Activated CD4-positive, alpha-beta T cell treated with anti-CD3 and anti-CD28 coated beads, Interleukin-2, amount 10 ng/mL, durations not matched to agents 7 days and 5 days (primary cell): ENCODE measurements around the gene TDRD7. TPM values are rescaled to one million over a fixed set of nuclear protein-coding genes. Genes with fewer than 3 reads are reported as not detected.
A peak's percentile ranks its signal among the peaks of the same experiment; 100 is the strongest.

Experiments
- CTCF ChIA-PET: fragments of 350-600 bp; sonication (Branson Sonifier 250); formaldehyde crosslinking; loops from one replicate; lab custom pipeline; 2021; ENCODE audit warnings: antibody characterized with exemption; lab: Charles Lee
- POLR2A ChIA-PET: fragments of 350-600 bp; sonication (Branson Sonifier 250); formaldehyde crosslinking; loops from one replicate; lab custom pipeline; 2021; ENCODE audit warnings: antibody characterized with exemption; lab: Charles Lee
- DNase-seq: peaks from one replicate; pipeline ENCODE4 v3.0.0-alpha.2; 2020
- H3K27ac Mint-ChIP-seq: one replicate; pipeline ENCODE4 v1.8.0; 2021; ENCODE audit warnings: mild to moderate bottlenecking, moderate library complexity, mixed read lengths
- H3K27me3 Mint-ChIP-seq: one replicate; pipeline ENCODE4 v1.8.0; 2021; ENCODE audit warnings: mixed read lengths
- H3K36me3 Mint-ChIP-seq: one replicate; pipeline ENCODE4 v1.8.0; 2021; ENCODE audit warnings: low read depth, mixed read lengths
- H3K4me1 Mint-ChIP-seq: one replicate; pipeline ENCODE4 v1.8.0; 2021; ENCODE audit warnings: mixed read lengths
- H3K4me3 Mint-ChIP-seq: one replicate; pipeline ENCODE4 v1.8.0; 2021; ENCODE audit warnings: mild to moderate bottlenecking, moderate library complexity, mixed read lengths
- H3K9me3 Mint-ChIP-seq: one replicate; pipeline ENCODE4 v1.8.0; 2021; ENCODE audit warnings: mixed read lengths
- total RNA-seq, 2 experiments: library from RNA; stranded (reverse); gene quantifications; one replicate each; pipeline ENCODE4 v1.2.3, GENCODE V29; 2021

Gene TDRD7, protein sequence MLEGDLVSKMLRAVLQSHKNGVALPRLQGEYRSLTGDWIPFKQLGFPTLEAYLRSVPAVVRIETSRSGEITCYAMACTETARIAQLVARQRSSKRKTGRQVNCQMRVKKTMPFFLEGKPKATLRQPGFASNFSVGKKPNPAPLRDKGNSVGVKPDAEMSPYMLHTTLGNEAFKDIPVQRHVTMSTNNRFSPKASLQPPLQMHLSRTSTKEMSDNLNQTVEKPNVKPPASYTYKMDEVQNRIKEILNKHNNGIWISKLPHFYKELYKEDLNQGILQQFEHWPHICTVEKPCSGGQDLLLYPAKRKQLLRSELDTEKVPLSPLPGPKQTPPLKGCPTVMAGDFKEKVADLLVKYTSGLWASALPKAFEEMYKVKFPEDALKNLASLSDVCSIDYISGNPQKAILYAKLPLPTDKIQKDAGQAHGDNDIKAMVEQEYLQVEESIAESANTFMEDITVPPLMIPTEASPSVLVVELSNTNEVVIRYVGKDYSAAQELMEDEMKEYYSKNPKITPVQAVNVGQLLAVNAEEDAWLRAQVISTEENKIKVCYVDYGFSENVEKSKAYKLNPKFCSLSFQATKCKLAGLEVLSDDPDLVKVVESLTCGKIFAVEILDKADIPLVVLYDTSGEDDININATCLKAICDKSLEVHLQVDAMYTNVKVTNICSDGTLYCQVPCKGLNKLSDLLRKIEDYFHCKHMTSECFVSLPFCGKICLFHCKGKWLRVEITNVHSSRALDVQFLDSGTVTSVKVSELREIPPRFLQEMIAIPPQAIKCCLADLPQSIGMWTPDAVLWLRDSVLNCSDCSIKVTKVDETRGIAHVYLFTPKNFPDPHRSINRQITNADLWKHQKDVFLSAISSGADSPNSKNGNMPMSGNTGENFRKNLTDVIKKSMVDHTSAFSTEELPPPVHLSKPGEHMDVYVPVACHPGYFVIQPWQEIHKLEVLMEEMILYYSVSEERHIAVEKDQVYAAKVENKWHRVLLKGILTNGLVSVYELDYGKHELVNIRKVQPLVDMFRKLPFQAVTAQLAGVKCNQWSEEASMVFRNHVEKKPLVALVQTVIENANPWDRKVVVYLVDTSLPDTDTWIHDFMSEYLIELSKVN
- 10 to 100 TPM; 18.1 to 19.5 TPM for total RNA-seq

DNA sequence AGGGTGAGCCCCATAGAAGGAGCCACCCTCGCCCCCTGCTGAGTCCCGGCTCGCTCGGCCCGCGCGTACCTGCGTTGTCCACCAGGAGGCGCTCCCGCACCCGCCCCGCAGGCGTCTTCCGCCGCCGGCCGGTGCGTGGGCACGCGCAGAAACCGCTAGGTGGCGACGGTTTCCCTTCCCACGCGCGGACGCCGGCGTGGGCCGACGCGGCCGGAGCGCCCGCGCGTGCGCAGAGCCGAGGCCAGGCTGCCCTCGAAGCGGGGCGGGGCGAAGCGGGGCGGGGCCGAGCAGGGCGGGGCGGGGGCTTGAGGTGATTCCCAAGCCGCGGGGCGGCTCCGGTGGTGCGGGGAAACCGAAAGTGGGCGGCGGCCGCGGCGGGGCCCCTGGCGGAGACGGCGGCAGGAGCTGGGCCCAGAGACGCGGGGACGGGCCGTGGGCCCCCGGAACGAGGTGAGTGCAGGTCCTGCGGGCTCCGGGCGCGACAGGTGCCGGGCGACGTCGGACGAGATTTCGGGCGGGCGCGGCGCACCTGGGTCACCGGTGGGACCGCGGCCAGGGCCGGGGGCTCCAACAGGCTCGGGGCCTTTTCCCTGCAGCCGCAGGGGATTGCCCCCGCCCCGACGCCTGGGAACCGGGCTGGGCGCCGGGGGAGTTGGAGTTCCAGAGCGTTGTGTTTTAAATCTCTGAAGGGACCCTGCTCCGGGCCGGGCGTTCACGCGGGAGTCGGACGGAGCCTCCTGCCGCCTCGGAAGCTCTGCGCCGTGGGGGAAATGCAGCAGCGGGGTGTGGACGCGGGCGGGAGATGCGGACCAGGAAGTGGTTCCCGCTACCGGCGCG, at the start of gene TDRD7:
Gene TDRD7, plus strand, starts transcription at position 308 of the 837 bp plus-strand sequence. CDS start 16,370 bp downstream, outside the sequence.
- DNase-seq: peak; percentile 87
- ChIA-PET POLR2A (no interaction called here), CTCF (interaction anchor here (0.6 to 3.3 kb wide), 13 partner anchors 10 to 207 kb away, joined by 3 to 17 read pairs (median 4); no protein-coding TSS in a partner anchor)
- Mint-ChIP-seq H3K4me3 (peak within 1 kb of the TSS; percentile 85), H3K27ac (peak within 1 kb of the TSS; percentile 52), H3K36me3 (peaks cover 3% of the 10 kb centered on the region), H3K27me3 (peaks cover 35% of the 10 kb centered on the region), H3K9me3 (peaks cover 5% of the 10 kb centered on the region), H3K4me1 (peaks cover 34% of the 10 kb centered on the region)

DNA sequence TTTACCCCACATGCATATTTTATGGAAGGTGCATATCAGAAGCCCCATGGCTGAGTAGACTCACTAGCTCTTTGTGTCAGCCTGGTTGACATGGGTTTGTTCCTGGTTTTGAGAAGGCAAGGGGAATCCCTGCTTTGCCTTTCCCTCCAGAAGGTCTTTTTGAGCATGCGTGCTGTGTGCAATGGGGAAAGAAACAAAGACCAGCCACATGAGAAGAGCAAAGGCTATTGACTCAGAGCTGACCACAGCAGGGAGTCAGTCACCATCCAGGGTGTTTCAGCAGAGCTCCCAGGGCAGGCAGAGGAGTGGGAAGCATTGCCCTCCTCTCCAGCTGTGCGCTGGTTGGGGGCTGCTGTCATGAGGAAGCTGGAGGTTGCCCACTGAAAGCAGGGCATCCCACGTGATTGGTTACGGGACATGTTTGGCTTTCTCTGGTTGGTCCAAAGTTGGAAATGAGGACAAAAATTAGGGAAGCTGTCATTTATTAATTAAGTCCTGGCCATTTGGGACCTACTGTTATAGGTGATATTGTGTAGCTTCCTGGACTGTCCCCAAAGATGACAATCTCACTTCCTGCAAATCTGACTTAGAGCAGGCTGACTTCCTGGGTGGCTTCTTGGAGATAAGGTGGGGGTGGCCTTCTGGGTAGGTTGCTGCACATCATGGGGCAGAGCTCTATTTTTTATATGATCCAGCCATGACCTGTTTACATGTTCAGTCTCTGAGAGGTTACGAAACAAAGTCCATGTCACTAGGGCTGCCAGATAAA, 48.9 kb upstream of the TDRD7 start:
- no peaks in the 10 kb centered on the region for H3K9me3 Mint-ChIP-seq
- H3K4me1 Mint-ChIP-seq: peaks cover 11% of the 10 kb centered on the region
- H3K4me3 Mint-ChIP-seq: no peak overlapping the region
- no peak overlapping the region for H3K27ac Mint-ChIP-seq
- POLR2A ChIA-PET: no interaction called here
- no peaks in the 10 kb centered on the region for H3K27me3 Mint-ChIP-seq
- peaks cover 1% of the 10 kb centered on the region for H3K36me3 Mint-ChIP-seq
- CTCF ChIA-PET: interaction anchor here (1.1 kb wide), 1 partner anchor 236 kb away, joined by 3 read pairs; no protein-coding TSS in a partner anchor
- no peak for DNase-seq

DNA sequence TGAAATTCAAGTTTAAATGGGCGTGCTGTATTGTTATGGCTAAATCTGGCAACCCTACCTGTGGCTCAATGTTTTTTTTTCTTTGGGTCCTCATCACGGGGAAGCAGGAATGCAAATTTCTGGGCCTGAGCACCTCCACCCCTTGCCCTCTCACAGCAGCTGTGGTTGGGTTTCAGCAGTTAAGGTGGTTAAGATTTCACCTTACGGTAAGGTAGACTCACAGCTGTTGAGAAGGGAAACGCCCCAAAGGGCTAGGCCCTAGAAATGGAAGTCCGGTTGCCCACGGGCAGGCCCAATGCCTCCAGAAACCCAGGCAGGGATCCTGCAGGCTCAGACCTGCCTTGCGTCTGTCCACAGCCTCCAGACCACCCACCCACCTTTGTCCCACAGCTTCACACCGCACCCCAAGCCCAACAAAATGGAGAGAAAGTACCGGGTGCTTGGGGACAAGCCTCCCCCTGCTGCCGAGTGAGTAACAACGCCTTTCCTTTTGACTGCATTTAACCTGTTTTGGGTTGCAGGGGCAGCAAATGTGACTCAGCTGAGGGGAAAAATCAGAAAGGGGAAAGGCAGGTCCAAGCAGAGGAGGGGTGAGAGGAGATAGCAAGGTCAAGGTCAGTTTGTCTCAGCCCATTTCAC, 48.1 kb upstream of the TDRD7 start:
- Mint-ChIP-seq H3K4me1 (peaks cover 11% of the 10 kb centered on the region), H3K4me3 (no peak overlapping the region), H3K27me3 (no peaks in the 10 kb centered on the region), H3K36me3 (peaks cover 1% of the 10 kb centered on the region), H3K9me3 (peaks cover 6% of the 10 kb centered on the region), H3K27ac (no peak overlapping the region)
- CTCF ChIA-PET: interaction anchor here (1.1 kb wide), 1 partner anchor 235 kb away, joined by 3 read pairs; no protein-coding TSS in a partner anchor
- POLR2A ChIA-PET: no interaction called here
- DNase-seq: no peak

DNA sequence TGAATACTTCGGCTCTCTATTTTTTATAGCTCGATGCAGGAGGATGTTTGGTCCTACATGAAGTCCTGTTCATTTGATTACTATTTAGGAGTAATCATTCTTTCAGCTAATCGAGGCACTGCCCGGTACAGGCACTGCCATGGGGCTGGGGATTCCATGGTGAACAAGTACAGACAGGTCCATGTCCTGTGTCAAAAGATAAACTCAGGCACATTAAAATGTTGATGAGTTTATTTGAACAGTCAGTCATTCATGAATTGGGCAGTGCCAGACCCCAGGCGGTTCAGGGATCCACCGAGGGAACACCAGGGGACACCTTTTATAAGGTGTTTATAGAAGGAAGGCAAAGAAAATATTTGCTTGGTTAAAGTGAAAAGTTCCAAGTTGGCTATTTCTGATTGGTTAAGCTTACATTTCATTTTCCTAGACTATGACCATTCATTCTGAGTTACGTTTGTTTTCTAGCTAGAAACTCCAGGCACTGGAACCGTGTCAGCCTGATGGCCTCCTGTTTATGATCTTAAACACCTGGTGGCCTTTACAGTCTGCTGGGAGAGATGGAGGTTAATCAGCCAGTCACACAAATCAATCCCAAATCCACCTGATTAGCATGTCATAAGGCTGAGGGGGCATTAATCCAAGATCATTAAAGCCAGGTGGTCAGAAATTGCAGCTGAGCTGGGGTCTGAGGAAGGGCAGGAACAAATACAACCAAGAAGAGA, 47.0 kb upstream of the TDRD7 start:
- H3K27me3 Mint-ChIP-seq: peaks cover 3% of the 10 kb centered on the region
- CTCF ChIA-PET: interaction anchor here (1.3 kb wide), 1 partner anchor 13 kb away, joined by 3 read pairs; no protein-coding TSS in a partner anchor
- H3K36me3 Mint-ChIP-seq: peaks cover 4% of the 10 kb centered on the region
- peaks cover 9% of the 10 kb centered on the region for H3K9me3 Mint-ChIP-seq
- H3K27ac Mint-ChIP-seq: no peak overlapping the region
- POLR2A ChIA-PET: no interaction called here
- no peak overlapping the region for H3K4me3 Mint-ChIP-seq
- H3K4me1 Mint-ChIP-seq: peaks cover 11% of the 10 kb centered on the region
- no peak for DNase-seq

DNA sequence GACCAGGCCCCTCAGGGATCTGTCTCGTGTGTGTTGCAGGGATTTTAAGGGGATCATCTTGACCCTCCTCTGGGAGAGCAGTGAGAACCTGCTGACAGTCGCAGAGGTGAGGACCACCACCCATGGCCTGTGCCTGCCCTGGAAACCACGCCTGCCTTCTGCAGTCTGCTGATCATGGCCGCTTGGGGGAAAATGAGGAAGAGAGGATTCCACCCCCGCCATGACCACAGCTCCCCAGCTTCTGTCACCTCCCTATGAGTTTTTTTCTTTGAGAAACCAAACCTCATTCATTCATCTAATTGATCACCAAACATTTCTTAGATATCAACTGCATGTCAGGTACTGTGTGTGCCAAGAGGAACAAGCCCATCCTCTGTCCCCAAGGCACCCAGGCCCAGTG, 46.3 kb upstream of the TDRD7 start:
- POLR2A ChIA-PET: no interaction called here
- no peak for DNase-seq
- Mint-ChIP-seq H3K4me1 (peaks cover 11% of the 10 kb centered on the region), H3K27ac (no peak overlapping the region), H3K4me3 (no peak overlapping the region), H3K9me3 (peaks cover 9% of the 10 kb centered on the region), H3K27me3 (peaks cover 3% of the 10 kb centered on the region), H3K36me3 (peaks cover 4% of the 10 kb centered on the region)
- CTCF ChIA-PET: interaction anchor here (1.3 kb wide), 1 partner anchor 13 kb away, joined by 3 read pairs; no protein-coding TSS in a partner anchor

DNA sequence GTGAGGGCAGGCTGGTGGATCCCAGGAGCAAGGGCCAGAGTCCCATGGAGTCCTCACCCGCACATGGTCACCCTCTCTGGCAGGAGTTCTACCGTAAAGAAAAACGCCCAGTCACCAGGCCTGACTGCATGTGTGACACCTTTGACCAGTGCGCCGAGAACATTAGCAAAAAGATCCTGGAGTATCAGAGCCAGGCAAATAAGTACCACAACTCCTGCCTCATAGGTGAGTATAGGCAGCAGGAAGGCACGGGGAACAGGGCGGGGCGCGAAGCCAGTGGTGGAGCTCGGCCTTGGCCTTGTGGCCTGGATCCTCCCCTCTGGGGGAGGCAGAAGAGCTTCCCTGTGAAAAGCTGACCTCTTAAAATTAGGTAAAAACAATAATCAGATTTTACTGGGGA, 45.4 kb upstream of the TDRD7 start:
- Mint-ChIP-seq H3K4me1 (peaks cover 11% of the 10 kb centered on the region), H3K36me3 (peaks cover 4% of the 10 kb centered on the region), H3K4me3 (no peak overlapping the region), H3K27ac (no peak overlapping the region), H3K9me3 (peaks cover 9% of the 10 kb centered on the region), H3K27me3 (peaks cover 3% of the 10 kb centered on the region)
- no peak for DNase-seq
- ChIA-PET CTCF (no interaction called here), POLR2A (no interaction called here)

DNA sequence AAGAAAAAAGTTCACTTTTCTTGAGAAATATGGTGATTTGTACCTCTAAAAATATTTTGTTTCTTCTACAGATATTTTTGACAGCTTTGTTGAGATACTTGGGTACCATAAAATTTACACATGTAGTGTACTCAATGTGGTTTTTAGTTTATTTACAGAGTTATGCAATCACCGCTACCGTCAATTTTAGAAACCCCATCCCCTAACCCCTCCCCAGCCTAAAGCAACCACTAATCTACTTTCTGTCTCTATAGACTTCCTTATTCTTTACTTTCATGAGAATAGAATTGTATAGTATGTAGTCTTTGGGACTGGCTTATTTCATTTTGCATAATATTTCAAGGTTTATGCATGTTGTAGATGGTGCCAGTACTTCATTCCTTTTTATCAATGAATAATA, 45.0 kb upstream of the TDRD7 start:
- Mint-ChIP-seq H3K27me3 (peaks cover 3% of the 10 kb centered on the region), H3K36me3 (peaks cover 4% of the 10 kb centered on the region), H3K9me3 (peaks cover 9% of the 10 kb centered on the region), H3K4me3 (no peak overlapping the region), H3K27ac (no peak overlapping the region), H3K4me1 (peaks cover 11% of the 10 kb centered on the region)
- ChIA-PET CTCF (no interaction called here), POLR2A (no interaction called here)
- DNase-seq: no peak

DNA sequence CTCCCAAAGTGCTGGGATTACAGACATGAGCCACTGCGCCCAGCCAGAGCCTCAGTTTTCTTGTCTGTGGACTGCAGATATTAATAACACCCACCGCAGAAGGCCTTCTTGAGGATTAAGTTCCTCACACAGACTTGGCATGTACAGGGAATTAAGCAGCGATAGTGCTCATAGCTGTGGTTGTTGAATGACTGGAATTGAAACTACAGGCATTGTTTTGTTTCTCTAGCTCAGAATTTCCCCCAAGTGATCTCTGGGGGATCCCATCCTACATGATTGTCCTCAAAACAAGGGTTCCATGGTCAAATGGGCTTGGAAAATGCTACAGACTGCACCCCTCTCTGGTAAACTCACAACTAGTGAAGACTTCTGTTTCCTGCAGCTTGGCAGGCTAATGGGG, 44.2 kb upstream of the TDRD7 start:
- Mint-ChIP-seq H3K9me3 (peaks cover 9% of the 10 kb centered on the region), H3K4me1 (peaks cover 10% of the 10 kb centered on the region), H3K27me3 (peaks cover 3% of the 10 kb centered on the region), H3K4me3 (no peak overlapping the region), H3K36me3 (peaks cover 4% of the 10 kb centered on the region), H3K27ac (no peak overlapping the region)
- ChIA-PET POLR2A (no interaction called here), CTCF (interaction anchor here (1.4 kb wide), 1 partner anchor 21 kb away, joined by 4 read pairs; no protein-coding TSS in a partner anchor)
- no peak for DNase-seq

DNA sequence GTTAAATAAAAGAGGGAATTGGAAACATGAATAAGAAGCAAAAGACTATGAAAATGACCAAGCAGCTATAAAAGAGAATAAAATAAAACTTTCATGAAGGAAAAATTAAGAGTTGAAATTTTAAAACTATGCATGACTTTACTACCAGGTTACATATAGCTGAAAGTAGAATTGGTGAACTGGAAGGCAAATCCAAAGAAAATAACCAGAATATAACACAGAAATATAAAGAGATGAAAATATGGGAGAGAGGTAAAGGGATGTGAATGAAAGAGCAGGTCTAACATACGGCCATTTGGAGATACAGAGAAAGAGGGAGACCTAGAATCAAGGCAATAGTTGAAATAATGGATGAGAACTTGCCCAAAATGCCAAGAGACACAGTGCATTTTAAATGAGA, 42.9 kb upstream of the TDRD7 start:
- Mint-ChIP-seq H3K27ac (no peak overlapping the region), H3K4me1 (no peaks in the 10 kb centered on the region), H3K9me3 (peaks cover 9% of the 10 kb centered on the region), H3K36me3 (peaks cover 4% of the 10 kb centered on the region), H3K4me3 (no peak overlapping the region), H3K27me3 (peaks cover 3% of the 10 kb centered on the region)
- no peak for DNase-seq
- ChIA-PET POLR2A (no interaction called here), CTCF (interaction anchor here (1.1 to 1.4 kb wide), 2 partner anchors 15 to 16 kb away, joined by 3 to 4 read pairs; no protein-coding TSS in a partner anchor)

DNA sequence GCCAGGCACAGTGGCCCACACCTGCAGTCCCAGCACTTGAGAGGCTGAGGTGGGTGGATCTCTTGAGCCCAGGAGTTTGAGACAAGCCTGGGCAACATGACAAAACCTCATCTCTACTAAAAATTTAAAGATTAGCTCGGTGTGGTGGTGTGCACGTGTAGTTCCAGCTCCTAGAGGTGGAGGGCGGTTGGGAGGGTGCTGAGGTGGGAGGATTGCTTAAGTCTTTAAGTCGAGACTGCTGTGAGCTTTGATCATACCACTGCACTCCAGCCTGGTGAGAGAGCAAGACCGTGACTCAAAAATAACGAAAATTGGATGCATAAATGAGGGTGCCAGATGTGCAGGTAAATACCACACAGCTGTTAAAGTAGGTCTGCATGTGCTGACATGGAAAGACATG, 39.3 kb upstream of the TDRD7 start:
- Mint-ChIP-seq H3K36me3 (peaks cover 3% of the 10 kb centered on the region), H3K27ac (no peak overlapping the region), H3K4me3 (no peak overlapping the region), H3K4me1 (no peaks in the 10 kb centered on the region), H3K9me3 (peaks cover 9% of the 10 kb centered on the region), H3K27me3 (peaks cover 3% of the 10 kb centered on the region)
- POLR2A ChIA-PET: no interaction called here
- CTCF ChIA-PET: no interaction called here
- DNase-seq: no peak
